Amniotic stem cell (primary cell): Measurements from ENCODE around the gene MAP7.
"Not testable (repeated sequence)": the region's sequence is repeated elsewhere in the genome, so short reads cannot be mapped to it uniquely, and the experiment has no call there.

ENCODE experiments used
- DNase-seq: peaks from one replicate; lab custom pipeline; 2025; lab: John Stamatoyannopoulos, UW

MAP7 gene

DNA sequence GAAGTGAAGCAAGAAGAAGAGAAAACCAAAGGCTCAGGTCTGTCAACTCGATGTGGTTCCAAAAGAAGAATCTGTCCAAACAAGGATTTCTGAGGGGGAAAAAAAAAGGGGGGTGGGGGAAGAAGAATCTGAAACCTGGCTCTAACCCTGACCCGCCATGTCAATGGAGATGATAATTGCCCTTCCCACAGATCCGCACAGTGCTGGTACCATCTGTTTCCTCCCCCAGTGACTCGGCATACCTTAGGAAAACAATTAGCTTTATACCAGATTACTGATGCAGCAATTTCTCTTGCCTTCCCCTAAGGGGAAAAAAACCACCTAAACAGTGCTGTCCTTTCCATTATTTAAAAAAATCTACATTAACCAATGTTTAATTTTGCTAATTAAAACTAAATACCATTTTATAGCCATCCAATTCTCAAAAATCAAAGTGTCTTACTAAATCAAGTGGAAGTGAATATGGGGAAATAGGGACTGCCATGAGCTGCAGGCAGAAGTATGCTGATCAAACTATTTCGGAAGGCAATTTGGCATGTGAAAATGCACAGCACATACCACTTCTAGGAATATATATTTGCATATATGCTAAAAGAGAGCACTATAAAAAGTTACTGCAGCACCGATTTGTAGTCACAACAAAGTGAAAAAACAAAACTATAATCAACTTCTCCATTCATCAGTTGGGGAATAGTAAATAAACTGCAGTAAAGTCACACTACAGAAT lies 46.8 kb downstream of the MAP7 start:
- no peak for DNase-seq

DNA sequence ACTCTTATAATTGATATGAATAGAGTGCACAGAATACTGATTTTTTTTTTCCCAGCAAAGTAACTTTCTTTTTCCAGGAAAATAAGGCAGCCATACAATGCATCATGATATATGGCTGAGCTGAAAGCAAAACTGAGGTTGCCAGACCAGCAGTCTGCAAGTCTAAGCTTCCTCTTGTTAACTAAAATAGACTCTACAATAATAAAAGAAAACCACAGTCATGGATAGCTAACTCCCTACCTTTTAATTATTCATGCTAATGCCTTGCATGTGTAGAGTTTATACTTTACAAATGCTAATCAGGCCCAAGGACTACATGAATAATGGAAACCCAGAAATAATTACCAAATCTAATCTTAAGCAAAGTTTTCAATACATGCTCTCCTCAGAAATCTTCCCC lies 47.4 kb downstream of the MAP7 start:
- no peak for DNase-seq

DNA sequence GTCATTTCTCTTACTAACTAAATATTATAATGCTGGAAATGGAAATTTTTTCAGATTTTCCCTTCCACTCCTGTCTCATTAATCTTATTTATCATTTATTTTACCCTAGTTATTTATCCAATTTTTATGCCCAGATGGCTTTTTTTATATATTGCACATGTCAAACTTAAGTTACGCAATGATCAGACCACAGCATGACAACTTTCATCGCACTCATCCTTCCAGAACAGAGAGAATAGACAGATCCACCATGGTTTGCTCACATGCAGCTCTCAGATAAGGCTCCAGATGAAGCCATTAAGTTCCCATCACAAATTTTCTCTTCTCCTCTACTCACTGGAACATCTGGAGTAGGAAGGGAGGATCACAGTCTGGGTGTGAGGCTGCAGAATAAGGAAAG lies 48.7 kb downstream of the MAP7 start:
- DNase-seq = no peak

DNA sequence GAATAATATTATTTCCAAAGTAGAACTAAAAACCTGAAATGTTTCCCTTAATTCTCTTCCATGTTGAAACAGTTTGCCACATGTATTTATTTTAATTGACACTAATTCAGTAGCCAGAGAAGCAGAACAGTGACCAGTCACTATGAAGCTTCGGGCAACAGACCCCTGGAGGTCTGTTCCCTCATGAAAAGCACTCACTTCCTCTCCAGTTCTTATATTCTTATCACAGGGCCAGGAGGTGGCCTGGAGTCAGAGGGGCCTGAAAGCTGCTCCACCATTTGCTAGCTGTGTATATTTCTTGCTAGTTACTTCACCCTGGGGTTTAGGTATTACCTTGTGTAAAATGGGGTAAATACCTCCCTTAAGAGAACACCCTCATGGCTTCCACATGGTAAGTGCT lies 49.1 kb downstream of the MAP7 start:
- no peak for DNase-seq

DNA sequence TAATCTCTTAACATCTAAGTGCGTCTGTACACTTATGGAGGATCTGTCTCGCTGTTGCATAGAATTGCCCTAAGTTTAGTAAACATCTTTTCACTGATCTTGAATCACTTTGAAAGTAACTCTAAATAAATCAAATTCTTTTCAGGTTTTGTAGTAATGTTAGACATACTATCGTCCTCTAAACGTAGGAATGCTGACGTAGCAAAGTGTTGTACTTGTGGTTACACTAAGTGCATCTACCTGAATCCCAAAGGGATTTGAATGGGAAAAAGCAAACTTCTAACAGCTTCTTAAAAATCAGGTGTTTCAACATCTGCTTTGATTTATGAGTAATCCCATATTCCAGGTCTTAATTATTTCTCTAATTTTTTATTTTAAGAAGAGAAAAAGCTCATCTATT lies 49.8 kb downstream of the MAP7 start:
- no peak for DNase-seq

DNA sequence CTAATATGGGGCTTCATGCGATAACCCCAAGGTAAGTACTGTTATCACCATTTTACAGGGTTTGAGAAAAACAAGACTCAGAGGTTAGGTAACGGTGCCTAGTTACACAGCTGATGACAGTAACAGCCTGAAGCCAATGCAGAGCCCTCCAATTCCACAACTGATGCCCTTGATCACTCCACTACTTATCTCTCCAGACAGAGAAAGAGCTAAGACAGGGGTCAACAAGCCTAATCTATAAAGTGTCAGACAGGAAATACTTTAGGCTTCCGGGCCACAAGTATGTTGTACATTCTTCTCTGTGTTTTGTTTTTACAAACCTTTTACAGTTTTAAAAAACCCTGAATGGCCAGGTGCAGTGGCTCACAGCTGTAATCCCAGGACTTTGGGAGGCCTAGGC lies 50.9 kb downstream of the MAP7 start:
- DNase-seq = no peak

DNA sequence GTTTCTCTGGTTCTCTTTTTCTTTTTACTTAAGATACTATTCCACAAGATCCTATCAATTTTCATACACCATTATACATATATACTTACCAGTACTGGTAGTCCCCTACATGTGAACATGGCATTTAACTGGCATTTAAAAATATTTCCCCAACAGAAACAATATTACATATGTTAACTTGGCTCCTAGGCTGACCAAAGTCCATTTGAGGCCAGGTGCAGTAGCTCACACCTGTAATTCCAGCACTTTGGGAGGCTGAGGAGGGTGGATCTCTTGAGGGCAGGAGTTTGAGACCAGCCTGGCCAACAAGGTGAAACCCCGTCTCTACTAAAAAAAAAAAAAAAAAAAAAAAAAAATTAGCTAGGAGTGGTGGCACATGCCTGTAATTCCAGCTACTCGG lies 53.8 kb downstream of the MAP7 start:
- not testable (repeated sequence) for DNase-seq

DNA sequence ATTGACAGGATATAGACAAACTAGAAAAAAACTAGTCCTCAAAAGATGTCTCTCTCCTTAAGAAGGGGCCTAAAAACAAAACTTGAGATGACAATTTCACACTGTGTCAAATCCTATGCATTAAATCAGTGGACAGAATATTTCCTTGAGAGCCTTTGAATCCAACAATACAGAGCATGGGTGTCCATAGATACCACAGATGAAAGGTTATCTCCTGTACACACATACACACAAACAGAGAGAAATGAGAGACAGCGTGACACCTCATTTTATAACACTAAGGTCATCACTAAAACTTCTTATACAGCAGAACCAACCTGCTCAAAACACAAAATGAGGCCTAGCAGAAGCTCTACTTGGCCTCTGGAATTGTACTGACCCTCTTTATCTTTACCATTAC lies 55.5 kb downstream of the MAP7 start:
- no peak for DNase-seq

DNA sequence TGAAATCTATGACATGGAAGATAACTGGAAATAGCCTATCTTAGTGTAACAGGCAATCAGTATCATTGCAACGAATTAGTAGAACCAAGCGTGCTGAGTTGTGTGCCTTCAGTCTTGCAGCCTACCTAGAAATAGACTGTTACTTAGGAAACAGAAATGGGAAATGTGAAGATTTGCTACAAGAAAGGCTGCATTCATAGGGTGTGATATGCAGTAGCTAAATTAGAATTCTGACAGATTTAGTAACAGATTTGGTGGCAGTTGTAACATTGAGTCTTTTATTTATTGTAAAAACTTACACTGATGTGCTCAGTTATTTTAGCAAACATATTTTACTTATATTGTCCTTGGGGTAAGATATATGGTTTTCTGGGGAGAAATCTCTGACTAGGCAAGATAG lies 56.2 kb downstream of the MAP7 start:
- no peak for DNase-seq

DNA sequence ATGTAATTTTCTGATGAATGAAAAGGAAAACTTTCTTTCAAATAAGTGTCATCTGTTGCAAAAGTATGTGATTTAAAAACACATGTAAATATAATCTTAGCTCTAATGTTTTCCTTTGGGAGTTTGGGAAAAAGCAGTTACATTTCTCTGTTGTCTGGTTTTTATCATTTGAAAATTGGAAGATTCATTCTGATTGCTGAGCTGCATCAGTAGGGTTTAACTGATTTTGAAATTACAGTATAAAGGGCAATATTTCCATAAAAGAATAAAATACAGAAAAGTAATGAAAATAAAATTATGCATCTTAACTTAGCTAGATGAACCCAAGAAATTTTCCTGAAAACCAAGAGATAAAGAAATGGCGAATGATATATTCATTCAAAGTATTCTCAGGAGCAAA lies 57.8 kb downstream of the MAP7 start:
- DNase-seq = no peak

DNA sequence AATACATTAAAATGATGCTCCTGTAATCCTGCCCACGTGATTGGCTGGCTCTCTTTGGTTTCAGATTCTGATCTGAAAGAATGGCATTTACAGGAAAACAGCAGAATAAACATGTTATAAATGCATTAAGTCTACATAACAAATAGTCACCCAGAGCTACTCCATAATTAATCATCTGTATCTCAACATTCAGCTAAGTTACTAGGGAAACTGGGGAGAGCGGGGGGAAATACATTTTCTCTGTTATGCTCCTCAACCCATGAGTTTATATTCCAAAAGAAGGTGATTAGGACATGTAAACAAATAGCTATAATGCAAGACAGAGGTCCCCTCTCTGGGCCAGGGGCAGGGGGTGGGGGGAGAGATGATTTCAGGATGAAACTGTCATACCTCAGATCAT lies 58.5 kb downstream of the MAP7 start:
- no peak for DNase-seq

DNA sequence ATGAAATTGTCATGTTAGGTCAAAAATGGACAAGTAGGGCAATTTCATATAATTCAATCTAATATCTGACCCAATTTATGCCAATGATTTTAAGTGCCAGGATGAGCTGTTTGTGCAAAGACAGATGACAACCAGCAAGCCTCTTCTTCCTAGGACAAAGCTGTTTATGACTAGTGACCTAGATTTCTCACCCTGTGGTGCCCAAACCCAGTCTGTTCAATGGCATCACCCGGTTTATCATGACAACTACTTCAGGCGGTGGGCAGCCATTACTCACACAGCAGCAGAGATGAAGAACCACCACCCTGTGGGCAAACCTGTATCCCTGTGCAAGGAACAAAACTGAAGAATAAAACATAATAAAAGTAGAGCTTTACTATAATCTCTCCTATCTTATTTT lies 59.0 kb downstream of the MAP7 start:
- DNase-seq = no peak

DNA sequence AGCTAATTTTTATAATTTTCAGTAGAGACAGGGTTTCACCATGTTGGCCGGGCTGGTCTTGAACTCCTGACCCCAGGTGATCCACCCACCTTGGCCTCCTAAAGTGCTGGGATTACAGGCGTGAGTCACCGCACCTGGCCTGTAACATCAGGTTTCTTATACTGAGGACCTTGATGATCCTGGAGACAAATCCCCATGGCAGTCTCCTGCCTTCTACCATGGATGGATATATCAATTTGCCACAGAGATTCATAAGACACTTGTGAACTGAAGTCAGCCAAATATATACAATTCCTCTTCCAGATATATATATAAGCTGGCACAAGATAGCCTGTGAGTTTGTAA lies 60.6 kb downstream of the MAP7 start:
- DNase-seq = not testable (repeated sequence)

DNA sequence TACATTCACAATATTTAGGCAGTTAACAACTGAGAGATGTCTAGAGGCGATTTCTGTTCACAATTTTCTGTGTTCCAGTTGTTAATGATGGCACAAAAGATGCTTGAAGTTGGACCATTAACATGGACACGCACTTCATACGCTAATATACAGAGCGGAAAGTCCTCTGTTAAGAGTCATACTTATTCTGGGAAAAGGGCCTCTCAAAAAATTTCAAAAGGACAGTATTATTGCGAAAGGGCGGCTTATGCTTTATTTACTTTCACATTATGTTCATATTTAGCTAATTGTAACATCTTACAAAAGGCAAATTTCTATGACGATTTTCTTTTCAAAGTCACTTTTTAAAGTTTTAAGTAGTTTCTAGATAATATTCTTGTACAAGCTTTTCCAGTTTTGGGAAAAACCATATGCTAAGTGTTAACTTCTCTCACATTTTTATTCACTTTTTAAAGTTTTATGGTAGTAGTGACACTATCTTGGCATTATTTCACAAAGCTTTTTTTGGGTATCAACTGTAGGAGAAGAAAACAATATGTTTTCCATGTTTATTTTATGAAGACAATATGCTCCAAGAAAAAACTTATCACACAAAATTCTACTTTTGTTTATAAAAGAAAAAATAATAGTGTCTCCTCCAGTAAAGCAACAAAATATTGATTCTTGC lies 62.3 kb downstream of the MAP7 start:
- DNase-seq = no peak

DNA sequence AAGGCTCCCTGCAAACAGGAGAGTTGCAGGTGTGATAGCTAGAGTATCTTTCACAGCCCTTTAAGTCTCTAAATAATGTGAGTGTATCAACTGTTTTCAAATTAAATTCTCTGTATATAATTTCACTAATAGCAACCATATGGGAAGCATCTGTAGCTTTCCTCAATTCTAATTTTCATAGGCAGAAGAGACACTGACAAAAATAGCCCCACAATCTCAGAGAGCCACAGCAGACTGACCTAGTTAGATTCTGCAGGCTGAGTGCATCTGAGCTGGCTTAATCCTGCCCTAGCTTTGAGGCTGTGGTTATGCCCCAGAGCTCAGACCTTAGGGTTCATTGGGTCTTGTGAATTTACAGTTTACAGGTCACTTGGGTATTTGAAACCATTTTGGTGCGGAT lies 63.9 kb downstream of the MAP7 start:
- DNase-seq = no peak

DNA sequence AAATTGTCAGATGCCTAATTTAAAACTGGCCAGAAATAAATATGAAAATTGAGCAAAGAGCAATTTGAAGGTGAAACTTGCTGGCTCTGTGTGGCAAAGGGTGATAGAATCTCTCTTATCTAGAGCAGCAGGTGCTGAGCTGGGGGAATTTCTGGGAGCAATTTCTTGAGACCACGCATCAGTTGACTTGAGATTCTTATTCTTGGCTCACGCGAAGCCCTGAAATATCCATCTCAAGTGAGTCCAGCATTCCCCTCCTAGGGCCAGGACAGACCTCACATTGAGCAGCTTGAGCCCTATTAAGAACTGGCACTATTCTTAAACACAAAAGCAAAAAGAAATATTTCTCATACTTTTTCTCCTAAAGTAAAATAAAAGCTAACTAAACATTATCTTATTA lies 66.3 kb downstream of the MAP7 start:
- DNase-seq = no peak

DNA sequence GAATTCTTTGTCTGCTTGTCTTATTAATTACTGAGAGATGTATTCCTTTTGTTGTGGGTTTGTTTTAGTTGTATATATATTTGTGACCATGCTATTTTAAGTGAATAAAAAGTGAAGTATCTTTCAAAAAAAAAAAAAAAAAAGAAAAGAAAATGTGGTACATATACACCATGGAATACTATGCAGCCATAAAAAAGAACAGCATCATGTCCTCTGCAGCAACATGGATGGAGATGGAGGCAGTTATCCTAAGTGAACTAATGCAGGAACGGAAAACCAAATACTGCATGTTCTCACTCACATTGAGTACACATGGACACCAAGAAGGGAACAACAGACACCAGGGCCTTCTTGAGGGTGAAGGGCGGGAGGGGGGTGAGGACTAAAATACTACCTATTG lies 67.2 kb downstream of the MAP7 start:
- DNase-seq = not testable (repeated sequence)

DNA sequence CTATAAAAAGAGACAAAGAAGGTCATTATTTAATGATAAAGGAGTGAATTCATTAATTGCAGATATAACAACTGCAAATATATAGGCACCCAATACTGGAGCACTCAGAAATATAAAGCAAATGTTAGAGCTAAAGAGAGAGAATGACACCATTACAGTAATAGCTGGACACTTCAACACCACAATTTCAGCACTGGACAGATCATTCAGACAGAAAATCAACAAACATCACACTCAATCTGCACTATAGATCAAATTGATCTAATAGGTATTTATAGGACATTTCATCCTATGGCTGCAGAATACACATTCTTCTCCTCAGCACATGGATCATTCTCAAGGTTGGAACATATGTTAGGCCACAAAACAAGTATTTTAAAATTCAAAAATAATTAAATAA lies 72.7 kb downstream of the MAP7 start:
- no peak for DNase-seq

DNA sequence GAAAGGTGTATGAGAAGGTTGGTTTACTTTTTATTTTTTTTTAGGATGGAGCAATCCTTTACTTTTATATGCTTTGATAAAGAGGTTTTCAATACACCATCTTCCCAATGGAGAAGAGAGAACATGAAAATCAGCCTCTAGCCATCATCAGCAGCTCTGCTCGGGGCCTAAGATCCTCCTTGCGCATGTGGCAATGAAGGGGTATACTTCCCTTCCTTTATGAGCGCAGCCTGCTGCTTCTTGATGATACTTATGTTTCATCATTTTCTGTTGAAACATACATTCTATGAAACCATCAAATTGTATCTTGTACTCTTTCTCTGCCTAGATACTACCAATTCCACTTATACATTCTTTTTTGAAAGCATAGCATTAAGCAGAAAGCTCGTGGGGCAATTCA lies 74.5 kb downstream of the MAP7 start:
- no peak for DNase-seq

DNA sequence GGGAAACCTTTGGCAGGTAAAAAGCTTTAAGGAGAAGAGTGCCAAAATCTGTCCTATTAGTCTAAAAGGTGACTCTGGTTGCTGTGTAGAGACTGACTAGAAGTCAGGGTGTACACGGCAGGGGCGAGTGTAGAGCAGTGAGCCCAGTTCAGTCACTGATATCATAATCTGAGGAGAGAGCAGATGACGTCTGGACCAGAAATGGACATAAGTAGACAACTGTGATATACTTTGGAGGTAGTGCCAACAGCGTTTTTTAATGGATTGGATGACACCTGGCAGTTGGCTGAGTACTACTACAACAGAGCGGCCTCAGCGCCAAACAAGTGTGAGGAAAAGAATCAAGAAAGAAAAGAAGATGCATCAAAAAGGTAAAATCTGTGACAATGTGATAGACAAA lies 76.0 kb downstream of the MAP7 start:
- DNase-seq = no peak

DNA sequence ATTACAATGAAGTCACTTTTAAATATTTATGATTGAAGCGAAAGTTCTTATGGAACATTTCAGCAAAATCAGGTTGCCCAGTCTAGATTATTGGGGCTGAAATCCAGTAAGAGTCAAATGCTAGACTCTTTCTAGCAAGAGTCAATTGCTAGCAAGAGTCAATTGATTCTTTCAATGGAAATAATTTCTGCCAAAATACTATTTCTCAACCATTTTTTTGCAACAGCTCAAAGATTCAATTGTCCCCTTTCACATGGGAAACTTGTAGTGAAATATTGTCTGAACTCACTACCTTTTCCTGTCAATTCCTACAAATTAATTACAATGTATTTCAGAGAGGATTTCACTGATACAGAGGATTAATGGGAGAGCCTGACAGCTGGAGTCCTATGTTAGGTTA lies 78.3 kb downstream of the MAP7 start:
- no peak for DNase-seq

DNA sequence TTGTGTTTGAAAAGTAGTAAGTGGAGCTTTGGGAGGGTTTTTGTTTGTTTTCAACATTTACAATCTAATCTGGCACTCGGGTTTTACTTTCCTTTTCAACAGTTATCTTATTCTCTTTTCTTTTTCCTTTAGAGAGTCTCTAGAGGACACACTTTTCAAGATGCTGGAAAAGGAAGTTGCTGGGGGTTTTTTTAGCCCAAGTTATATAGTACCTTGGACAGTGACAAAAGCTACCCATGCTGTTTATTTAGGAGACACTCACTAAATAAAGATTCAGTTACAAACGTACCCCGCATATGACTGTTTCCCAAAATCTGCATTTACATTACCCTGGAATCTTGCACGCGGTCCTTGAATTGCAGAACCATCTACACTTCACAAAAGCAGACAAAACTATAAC lies 78.8 kb downstream of the MAP7 start:
- DNase-seq = no peak

DNA sequence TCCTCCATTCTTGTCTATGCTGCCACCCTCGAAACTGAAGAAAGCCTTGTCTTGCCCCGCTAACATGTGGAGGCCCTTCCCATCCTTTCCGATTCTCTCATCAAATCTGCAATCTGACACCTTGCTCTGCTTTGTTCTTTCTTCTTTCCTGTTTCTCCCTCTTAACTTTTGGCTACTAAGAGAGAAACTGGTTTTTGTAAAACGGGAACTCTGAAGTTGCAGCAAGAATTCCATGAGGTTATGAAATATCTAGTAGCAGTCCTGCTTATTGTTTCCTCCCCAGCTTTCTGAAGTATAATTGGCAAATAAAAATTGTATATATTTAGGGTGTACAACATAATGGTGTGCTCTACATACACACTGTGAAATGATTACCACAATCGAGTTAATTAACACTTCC lies 80.2 kb downstream of the MAP7 start:
- no peak for DNase-seq

DNA sequence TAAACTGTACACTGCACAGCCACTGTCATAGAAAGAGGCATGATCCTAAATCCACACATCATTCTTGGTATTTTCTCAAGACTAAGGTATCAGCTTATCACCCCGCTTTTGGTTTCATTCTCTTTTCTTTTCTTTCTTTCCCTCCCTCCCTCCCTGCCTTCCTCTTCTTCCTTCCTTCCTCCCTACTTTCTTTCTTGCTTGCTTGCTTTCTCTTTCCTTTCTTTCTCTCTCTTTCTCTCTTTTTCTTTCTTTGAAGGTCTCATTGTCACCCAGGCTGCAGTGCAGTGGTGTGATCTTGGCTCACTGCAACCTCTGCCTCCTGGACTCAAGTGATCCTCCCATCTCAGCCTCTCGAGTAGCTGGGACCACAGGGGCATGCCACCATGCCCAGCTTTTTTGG lies 81.1 kb downstream of the MAP7 start:
- no peak for DNase-seq
